NCI-H187 treated with DMSO at 0.1 percent for 48 hours (cell line): ENCODE measurements around the gene HFE.

ENCODE experiments used
- DNase-seq: peaks from one replicate; lab custom pipeline; 2025; lab: John Stamatoyannopoulos, UW

Gene HFE

GRCh38 chr6:26136321-26136720 is 49.1 kb downstream of the HFE start:
- DNase-seq: no peak

GRCh38 chr6:26140254-26140966 is 53.2 kb downstream of the HFE start:
- DNase-seq: no peak

GRCh38 chr6:26140967-26141294 is 53.7 kb downstream of the HFE start:
- DNase-seq: no peak

- peak; percentile 9 for DNase-seq
Measured at GRCh38 chr6:26141378-26141904, 54.2 kb downstream of the HFE start.

GRCh38 chr6:26142026-26142425 is 54.8 kb downstream of the HFE start:
- no peak for DNase-seq
